IPS-15b (cell line): ENCODE results near the gene F11R.
"Not testable (repeated sequence)": the region's sequence is repeated elsewhere in the genome, so short reads cannot be mapped to it uniquely, and the experiment has no call there.

Source experiments
- H3K27me3 ChIP-seq: one replicate; pipeline ENCODE4 v1.6.1; 2013; ENCODE audit warnings: low read length; ENCODE audit not compliant: control insufficient read depth, insufficient read depth
- H3K36me3 ChIP-seq: one replicate; pipeline ENCODE4 v1.6.1; 2013; ENCODE audit warnings: low read length; ENCODE audit not compliant: control insufficient read depth, insufficient read depth
- H3K4me1 ChIP-seq: one replicate; pipeline ENCODE4 v1.6.1; 2013; ENCODE audit warnings: mild to moderate bottlenecking, low read length; ENCODE audit not compliant: control insufficient read depth, insufficient read depth
- H3K4me3 ChIP-seq: one replicate; pipeline ENCODE4 v1.5.1; 2013; ENCODE audit warnings: low read depth, low read length
- H3K9ac ChIP-seq: one replicate; pipeline ENCODE4 v1.6.1; 2013; ENCODE audit warnings: low read depth, mild to moderate bottlenecking, low read length
- H3K9me3 ChIP-seq: one replicate; pipeline ENCODE4 v1.6.1; 2013; ENCODE audit warnings: mild to moderate bottlenecking, low read length; ENCODE audit not compliant: control insufficient read depth, insufficient read depth

The F11R gene

GRCh38 chr1:160951443-160952128 is 69.4 kb downstream of the F11R start:
- Histone ChIP-seq H3K9me3 (no peaks in the 10 kb centered on the region), H3K4me3 (no peak overlapping the region), H3K4me1 (no peaks in the 10 kb centered on the region), H3K9ac (no peak overlapping the region), H3K36me3 (no peaks in the 10 kb centered on the region), H3K27me3 (no peaks in the 10 kb centered on the region)

- Histone ChIP-seq H3K4me3 (no peak overlapping the region), H3K4me1 (no peaks in the 10 kb centered on the region), H3K9me3 (no peaks in the 10 kb centered on the region), H3K36me3 (no peaks in the 10 kb centered on the region), H3K9ac (no peak overlapping the region), H3K27me3 (no peaks in the 10 kb centered on the region)
These were observed 70.3 kb downstream of the F11R start for GRCh38 chr1:160950657-160951056.

- Histone ChIP-seq H3K9ac (no peak overlapping the region), H3K4me1 (no peaks in the 10 kb centered on the region), H3K27me3 (no peaks in the 10 kb centered on the region), H3K4me3 (no peak overlapping the region), H3K9me3 (no peaks in the 10 kb centered on the region), H3K36me3 (no peaks in the 10 kb centered on the region)
These were observed 71.1 kb downstream of the F11R start for GRCh38 chr1:160949881-160950280.

GRCh38 chr1:160949216-160949880 is 71.6 kb downstream of the F11R start:
- not testable (repeated sequence) for H3K4me1 ChIP-seq, H3K4me3 ChIP-seq, H3K9me3 ChIP-seq, H3K36me3 ChIP-seq, H3K27me3 ChIP-seq, H3K9ac ChIP-seq

GRCh38 chr1:160947174-160947759 is 73.7 kb downstream of the F11R start:
- H3K27me3 ChIP-seq, H3K4me3 ChIP-seq, H3K36me3 ChIP-seq, H3K4me1 ChIP-seq, H3K9me3 ChIP-seq, H3K9ac ChIP-seq: not testable (repeated sequence)

- not testable (repeated sequence) for H3K27me3 ChIP-seq, H3K36me3 ChIP-seq, H3K4me3 ChIP-seq, H3K9ac ChIP-seq, H3K4me1 ChIP-seq, H3K9me3 ChIP-seq
These were observed 75.1 kb downstream of the F11R start for GRCh38 chr1:160945881-160946280.
